ENCODE results near the gene FMN2. TPM values are rescaled to one million over a fixed set of nuclear protein-coding genes. Genes with fewer than 3 reads are reported as not detected.

The FMN2 gene
- total and polyA plus RNA-seq, 2 donors (not counting 1 experiment from before 2014, with no cell fraction given): 8.0 to 13.7 TPM

- Histone ChIP-seq H3K79me2 (ENCODE audit: control insufficient read depth, insufficient read depth, low read length) (no peaks in the 10 kb centered on the region), H3K9ac (ENCODE audit: insufficient read depth, low read length) (no peak overlapping the region), H3K4me3 (replicated peaks in 1 of 4; ENCODE audit: control extremely low read depth in 1 of 4, insufficient read depth in 1 of 4, low read depth in 3 of 4, low read length in 4 of 4) (no peak overlapping the region), H2AFZ (ENCODE audit: low read length) (peak overlapping the region; percentile 1), H3K27me3 (ENCODE audit: control insufficient read depth, insufficient read depth, low read length) (no peaks in the 10 kb centered on the region), H3K9me3 (ENCODE audit: control insufficient read depth, insufficient read depth, low read depth, low read length) (no peaks in the 10 kb centered on the region), H4K20me1 (ENCODE audit: control insufficient read depth, extremely low read depth, insufficient read depth, low read length) (no peaks in the 10 kb centered on the region), H3K36me3 (ENCODE audit: control insufficient read depth, insufficient read depth, low read length) (no peaks in the 10 kb centered on the region), H3K27ac (ENCODE audit: insufficient read depth, low read length) (no peak overlapping the region), H3K4me2 (ENCODE audit: extremely low read depth, insufficient read depth, low read length) (peak overlapping the region; percentile 18), H3K4me1 (ENCODE audit: control insufficient read depth, extremely low read depth, insufficient read depth, low read length) (peaks cover 5% of the 10 kb centered on the region)
- peak; percentile 4 to 58 for DNase-seq (ENCODE audit: low read depth in 2 of 2)
- TF ChIP-seq EZH2 (IDR thresholded peaks at IDR 0.05; ENCODE audit: low read length, missing control alignments): no peak
- no peak for TF ChIP-seq CTCF (conservative IDR thresholded peaks at IDR 0.05 in 1 of 2, IDR thresholded peaks at IDR 0.05 in 1 of 2; ENCODE audit: low read depth in 1 of 2, low read length in 2 of 2)
Observed at GRCh38 chr1:240401731-240402130, 310.0 kb downstream of the FMN2 start.

- no peak overlapping the region for H2AFZ ChIP-seq (ENCODE audit: low read length)
- no peaks in the 10 kb centered on the region for H3K79me2 ChIP-seq (ENCODE audit: control insufficient read depth, insufficient read depth, low read length)
- H3K4me3 ChIP-seq (replicated peaks in 1 of 4; ENCODE audit: control extremely low read depth in 1 of 4, insufficient read depth in 1 of 4, low read depth in 3 of 4, low read length in 4 of 4): no peak overlapping the region
- H3K27me3 ChIP-seq (ENCODE audit: control insufficient read depth, insufficient read depth, low read length): no peaks in the 10 kb centered on the region
- no peaks in the 10 kb centered on the region for H3K36me3 ChIP-seq (ENCODE audit: control insufficient read depth, insufficient read depth, low read length)
- TF ChIP-seq CTCF (conservative IDR thresholded peaks at IDR 0.05 in 1 of 2, IDR thresholded peaks at IDR 0.05 in 1 of 2; ENCODE audit: low read depth in 1 of 2, low read length in 2 of 2): no peak
- TF ChIP-seq EZH2 (IDR thresholded peaks at IDR 0.05; ENCODE audit: low read length, missing control alignments): no peak
- no peaks in the 10 kb centered on the region for H3K9me3 ChIP-seq (ENCODE audit: control insufficient read depth, insufficient read depth, low read depth, low read length)
- no peak for DNase-seq (ENCODE audit: low read depth in 2 of 2)
- no peak overlapping the region for H3K27ac ChIP-seq (ENCODE audit: insufficient read depth, low read length)
- H3K4me1 ChIP-seq (ENCODE audit: control insufficient read depth, extremely low read depth, insufficient read depth, low read length): peaks cover 5% of the 10 kb centered on the region
- H4K20me1 ChIP-seq (ENCODE audit: control insufficient read depth, extremely low read depth, insufficient read depth, low read length): no peaks in the 10 kb centered on the region
- no peak overlapping the region for H3K4me2 ChIP-seq (ENCODE audit: extremely low read depth, insufficient read depth, low read length)
- H3K9ac ChIP-seq (ENCODE audit: insufficient read depth, low read length): no peak overlapping the region
Observed at GRCh38 chr1:240402326-240402725, 310.6 kb downstream of the FMN2 start.

- Histone ChIP-seq H3K4me1 (ENCODE audit: control insufficient read depth, extremely low read depth, insufficient read depth, low read length) (peaks cover 4% of the 10 kb centered on the region), H3K4me3 (replicated peaks in 1 of 4; ENCODE audit: control extremely low read depth in 1 of 4, insufficient read depth in 1 of 4, low read depth in 3 of 4, low read length in 4 of 4) (no peak overlapping the region), H3K27ac (ENCODE audit: insufficient read depth, low read length) (no peak overlapping the region), H3K9ac (ENCODE audit: insufficient read depth, low read length) (no peak overlapping the region), H3K27me3 (ENCODE audit: control insufficient read depth, insufficient read depth, low read length) (no peaks in the 10 kb centered on the region), H3K36me3 (ENCODE audit: control insufficient read depth, insufficient read depth, low read length) (no peaks in the 10 kb centered on the region), H2AFZ (ENCODE audit: low read length) (no peak overlapping the region), H3K4me2 (ENCODE audit: extremely low read depth, insufficient read depth, low read length) (no peak overlapping the region), H3K9me3 (ENCODE audit: control insufficient read depth, insufficient read depth, low read depth, low read length) (no peaks in the 10 kb centered on the region), H4K20me1 (ENCODE audit: control insufficient read depth, extremely low read depth, insufficient read depth, low read length) (no peaks in the 10 kb centered on the region), H3K79me2 (ENCODE audit: control insufficient read depth, insufficient read depth, low read length) (no peaks in the 10 kb centered on the region)
- no peak for DNase-seq (ENCODE audit: low read depth in 2 of 2)
- TF ChIP-seq EZH2 (IDR thresholded peaks at IDR 0.05; ENCODE audit: low read length, missing control alignments) (no peak), CTCF (conservative IDR thresholded peaks at IDR 0.05 in 1 of 2, IDR thresholded peaks at IDR 0.05 in 1 of 2; ENCODE audit: low read depth in 1 of 2, low read length in 2 of 2) (no peak)
Observed at GRCh38 chr1:240404286-240404685, 312.6 kb downstream of the FMN2 start.
